Measurements from ENCODE around the gene MVB12B. TPM values are rescaled to one million over a fixed set of nuclear protein-coding genes. Genes with fewer than 3 reads are reported as not detected.

MVB12B gene
- total RNA-seq, 1 experiment from 2014 or later: 10.9 TPM

- ChIA-PET RAD21 (ENCODE audit: low non-redundant PET in 1 of 2, low total read pairs in 2 of 2, uncharacterized antibody in 2 of 2, unreplicated experiment in 2 of 2) (no interaction called here), CTCF (no interaction called here), POLR2A (no interaction called here)
- no peak overlapping the region for H3K4me3 ChIP-seq (replicated peaks in 1 of 2; ENCODE audit: low read depth in 1 of 2, low read length in 2 of 2)
- peaks cover 18% of the 10 kb centered on the region; the same call in 1 of the 2 replicates for H3K27me3 ChIP-seq (ENCODE audit: insufficient read depth, low read length)
- no peak for TF ChIP-seq ZFX (IDR thresholded peaks at IDR 0.05)
- TF ChIP-seq EZH2phosphoT487 (IDR thresholded peaks at IDR 0.05; ENCODE audit: borderline replicate concordance): no peak
- no peak for TF ChIP-seq EZH2 (IDR thresholded peaks at IDR 0.05)
- no peak for TF ChIP-seq CEBPB (IDR thresholded peaks at IDR 0.05; ENCODE audit: low read depth)
- no peak for TF ChIP-seq YY1 (IDR thresholded peaks at IDR 0.05; ENCODE audit: extremely low read depth, insufficient replicate concordance, low read depth, low read length)
- TF ChIP-seq EGR1 (IDR thresholded peaks at IDR 0.05; ENCODE audit: low read depth): no peak
- TF ChIP-seq CTCF (IDR thresholded peaks at IDR 0.05 in 2 of 3, conservative IDR thresholded peaks at IDR 0.05 in 1 of 3; ENCODE audit: borderline replicate concordance in 1 of 3, insufficient read depth in 1 of 3, low read depth in 2 of 3, low read length in 2 of 3): no peak
- TF ChIP-seq POLR2A (IDR thresholded peaks at IDR 0.05; ENCODE audit: borderline replicate concordance, extremely low read depth, insufficient read depth, insufficient read length): no peak
- no peak for TF ChIP-seq ZNF274 (IDR thresholded peaks at IDR 0.05; ENCODE audit: low read depth, low read length)
- no peak for TF ChIP-seq JUND (IDR thresholded peaks at IDR 0.05)
- TF ChIP-seq SIN3A (IDR thresholded peaks at IDR 0.05; ENCODE audit: low read depth): no peak
- TF ChIP-seq MAX (IDR thresholded peaks at IDR 0.05): no peak
- TF ChIP-seq ELF1 (IDR thresholded peaks at IDR 0.05; ENCODE audit: borderline replicate concordance, low read depth): no peak
- no peak for TF ChIP-seq ZBTB33 (IDR thresholded peaks at IDR 0.05; ENCODE audit: extremely low read depth, insufficient replicate concordance, low read length)
- TF ChIP-seq CBX3 (IDR thresholded peaks at IDR 0.05; ENCODE audit: low read depth): no peak
- intact Hi-C loops (cut with micrococcal nuclease): no loop called here
- no peak overlapping the region for H3K27ac ChIP-seq (ENCODE audit: low read depth, low read length)
- no peaks in the 10 kb centered on the region for H3K9me3 ChIP-seq (ENCODE audit: control insufficient read depth in 1 of 2, insufficient read depth in 1 of 2, low read depth in 1 of 2, low read length in 2 of 2)
- no peak overlapping the region for H3K4me2 ChIP-seq (ENCODE audit: low read length)
- DNase-seq (ENCODE audit: low read depth, low spot score) (no peak), ATAC-seq (no peak)
- no peak overlapping the region for H3K9ac ChIP-seq (ENCODE audit: low read length)
- no peaks in the 10 kb centered on the region for H3K36me3 ChIP-seq (ENCODE audit: control insufficient read depth in 1 of 2, insufficient read depth in 2 of 2, low read length in 2 of 2)
- H3K4me1 ChIP-seq (ENCODE audit: control insufficient read depth in 1 of 2, insufficient read depth in 2 of 2, low read length in 2 of 2): no peaks in the 10 kb centered on the region
- BruUV-seq (replicated peaks): no TSS peak
- no peak overlapping the region for H2AFZ ChIP-seq (ENCODE audit: low read depth, low read length, poor library complexity, severe bottlenecking)
- no peaks in the 10 kb centered on the region for H3K79me2 ChIP-seq (ENCODE audit: insufficient read depth, low read length)
- no peaks in the 10 kb centered on the region for H4K20me1 ChIP-seq (ENCODE audit: insufficient read depth)
- no peaks in the 10 kb centered on the region for H3K9me2 ChIP-seq (ENCODE audit: insufficient read depth)
Measured at GRCh38 chr9:126523611-126524111, 197.0 kb downstream of the MVB12B start.

All from HCT116 (cell line).